CD4-positive, alpha-beta T cell treated with Interleukin-2 at 100 ng/mL for 4 hours (primary cell): Measurements from ENCODE around the gene ATP2B2.

Experiments
- DNase-seq: peaks from one replicate; pipeline ENCODE4 v3.0.0-alpha.2; 2020; ENCODE audit warnings: low spot score

The ATP2B2 gene

DNA sequence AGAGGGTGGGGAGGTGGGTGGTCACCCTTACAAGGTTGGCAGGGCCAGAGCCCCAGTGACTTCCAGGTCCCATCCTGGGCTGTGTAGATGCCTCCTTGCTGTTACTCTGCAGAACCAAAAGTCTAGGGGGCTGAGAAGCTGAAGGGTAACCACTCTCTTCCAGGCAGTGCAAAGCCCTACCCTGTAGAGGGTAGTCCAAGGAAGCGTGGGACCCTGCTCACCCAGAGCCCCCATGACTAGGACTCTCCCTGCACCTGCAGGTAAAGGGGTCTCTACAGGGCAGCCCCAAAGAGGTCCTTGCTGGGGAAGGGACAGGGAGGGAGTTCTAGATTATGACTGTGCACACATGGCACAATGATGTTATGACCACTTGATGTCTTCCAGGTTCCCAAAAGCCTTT is 226.9 kb downstream of the ATP2B2 start:
- no peak for DNase-seq

DNA sequence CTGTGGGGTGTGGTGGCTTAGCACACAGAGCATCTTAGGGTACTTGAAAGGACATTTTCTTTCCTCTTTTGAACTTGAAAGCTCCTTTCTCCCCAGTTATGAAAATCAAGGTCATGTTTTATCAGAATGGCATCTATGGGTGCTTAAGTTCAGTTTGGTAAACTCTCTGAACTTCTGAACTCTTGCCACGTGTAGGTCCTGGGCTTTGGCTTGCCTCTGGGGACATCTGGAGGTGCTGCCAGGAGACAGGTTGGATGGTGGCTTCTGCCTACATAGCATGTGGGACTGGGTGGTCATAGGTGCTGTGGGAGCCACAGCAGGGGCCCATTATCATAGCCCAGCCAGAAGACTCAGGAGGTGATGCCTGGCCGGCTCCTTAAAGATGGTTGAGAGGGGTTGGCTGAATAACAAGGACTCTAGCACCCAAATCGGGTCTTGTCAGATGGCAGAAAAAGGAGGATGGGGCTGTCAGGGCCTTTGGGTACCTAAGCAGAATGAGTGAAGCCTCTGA is 228.2 kb downstream of the ATP2B2 start:
- DNase-seq = no peak

DNA sequence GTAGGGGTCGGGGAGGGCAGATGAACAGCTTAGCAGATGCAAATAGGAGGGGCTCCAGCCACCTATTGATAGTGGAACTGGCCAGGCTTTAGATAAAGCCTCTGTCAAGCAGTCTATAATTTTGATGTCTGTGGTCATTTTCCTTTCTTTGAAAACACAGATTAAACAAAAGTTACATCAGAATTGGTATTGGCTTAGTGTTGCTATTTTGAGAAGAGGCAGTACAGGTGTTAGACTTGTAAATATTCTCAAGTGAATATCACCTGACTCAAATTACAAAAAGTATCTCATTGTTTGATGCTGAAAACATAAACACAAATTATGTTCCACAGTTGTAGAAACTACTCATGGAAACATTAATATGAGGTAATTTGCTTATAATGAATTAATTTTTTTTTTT is 230.8 kb downstream of the ATP2B2 start:
- DNase-seq = no peak
